ENCODE data around the gene INVS.

DNA sequence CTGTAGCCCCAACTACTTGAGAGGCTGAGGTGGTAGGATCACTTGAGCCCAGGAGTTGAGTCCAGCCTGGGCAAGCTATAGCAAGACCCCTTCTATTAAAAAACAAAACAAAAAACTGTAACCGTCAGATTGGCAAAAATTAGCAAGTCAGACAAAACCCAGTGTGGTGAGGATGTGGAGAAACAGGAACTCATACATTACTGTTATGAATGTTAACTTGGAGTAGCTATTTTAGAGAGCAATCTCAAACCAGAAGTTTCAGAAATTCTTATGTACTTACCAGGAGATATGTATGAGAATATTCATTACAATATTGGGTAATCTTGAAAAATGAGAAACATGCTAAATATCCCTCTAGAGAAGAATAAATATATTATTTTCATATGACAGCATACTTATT, 120.3 kb downstream of the INVS start:
- TF ChIP-seq POLR2AphosphoS5 (IDR thresholded peaks at IDR 0.05; ENCODE audit: low read depth, low read length) (no peak), POLR2A (IDR thresholded peaks at IDR 0.05; ENCODE audit: low read depth, low read length) (no peak), TAF1 (IDR thresholded peaks at IDR 0.05; ENCODE audit: low read depth, low read length) (no peak)

Measured in GM12891 (cell line).